Loucy (cell line): ENCODE measurements around the gene KBTBD4.

ENCODE experiments used
- CTCF ChIP-seq: fragments of 200-600 bp; sonication (generic); conservative IDR thresholded peaks from 2 replicates; pipeline ENCODE4 v1.5.1; 2014; ENCODE audit warnings: mild to moderate bottlenecking, antibody characterized with exemption, low read length
- EZH2phosphoT487 ChIP-seq: fragments of 200-600 bp; IDR thresholded peaks from 2 replicates; pipeline ENCODE4 v1.6.1; 2018; ENCODE audit warnings: antibody characterized with exemption, mild to moderate bottlenecking, moderate library complexity, borderline replicate concordance

DNA sequence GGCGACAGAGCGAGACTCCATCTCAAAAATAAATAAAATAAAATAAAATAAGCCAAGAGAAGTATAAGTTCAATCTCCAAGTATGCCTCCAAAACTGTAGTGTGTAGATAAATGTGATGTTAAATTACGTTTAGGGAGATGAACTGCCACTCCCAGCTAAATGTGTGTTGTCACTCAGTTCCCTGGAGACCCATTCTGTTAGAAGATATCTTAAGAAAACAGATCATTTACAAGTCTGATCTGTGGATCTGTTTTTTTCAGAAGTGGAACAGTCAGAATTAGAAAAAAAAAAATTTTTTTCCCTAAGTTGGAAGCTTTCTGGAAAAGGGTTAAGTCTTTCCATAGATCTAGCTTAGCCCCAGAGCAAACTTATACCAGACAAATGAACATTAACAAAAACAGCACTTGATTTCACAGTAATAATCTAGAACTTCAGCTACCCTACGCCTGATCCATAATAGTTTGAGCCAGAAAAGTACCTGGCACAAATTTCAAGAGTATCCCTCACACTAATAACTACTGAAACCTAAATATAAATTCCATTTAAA is 44.0 kb downstream of the KBTBD4 start:
- TF ChIP-seq CTCF (no peak), EZH2phosphoT487 (no peak)
